OCI-LY1 (cell line): Measurements from ENCODE around the gene CKMT2.
A peak's percentile ranks its signal among the peaks of the same experiment; 100 is the strongest.

Experiments
- H2AFZ ChIP-seq: fragments of 200-600 bp; sonication (generic), shearing (Covaris generic); 2 replicates; pipeline ENCODE4 v1.6.0; 2014; ENCODE audit warnings: antibody characterized with exemption, mild to moderate bottlenecking, low read length
- H3F3A ChIP-seq: fragments of 200-600 bp; sonication (generic), shearing (Covaris generic); 2 replicates; pipeline ENCODE4 v1.6.0; 2014; ENCODE audit warnings: mild to moderate bottlenecking, antibody characterized with exemption, low read length, moderate library complexity; ENCODE audit not compliant: insufficient read depth
- H3K27ac ChIP-seq: fragments of 200-600 bp; sonication (generic); 2 replicates; pipeline ENCODE4 v1.5.1; 2014; ENCODE audit warnings: low read length, mixed run types, mild to moderate bottlenecking, low read depth; ENCODE audit not compliant: poor library complexity, severe bottlenecking
- H3K27me3 ChIP-seq: fragments of 200-600 bp; sonication (generic); 2 replicates; pipeline ENCODE4 v1.6.0; 2014; ENCODE audit warnings: antibody characterized with exemption, mild to moderate bottlenecking, low read length, moderate library complexity; ENCODE audit not compliant: insufficient read depth
- H3K36me3 ChIP-seq: fragments of 200-600 bp; sonication (generic); 2 replicates; pipeline ENCODE4 v1.6.1; 2014; ENCODE audit warnings: mild to moderate bottlenecking, antibody characterized with exemption, low read length, moderate library complexity, mixed read lengths; ENCODE audit not compliant: insufficient read depth
- H3K4me1 ChIP-seq: fragments of 200-600 bp; sonication (generic); 2 replicates; pipeline ENCODE4 v1.5.1; 2014; ENCODE audit warnings: mild to moderate bottlenecking, low read length, moderate library complexity; ENCODE audit not compliant: insufficient read depth, severe bottlenecking
- H3K4me2 ChIP-seq: fragments of 200-600 bp; sonication (generic), shearing (Covaris generic); 2 replicates; pipeline ENCODE4 v1.6.1; 2014; ENCODE audit warnings: low read length
- H3K4me3 ChIP-seq: fragments of 200-600 bp; sonication (generic); 2 replicates; pipeline ENCODE4 v1.5.1; 2014; ENCODE audit warnings: low read length, low read depth, mild to moderate bottlenecking, mixed read lengths; ENCODE audit not compliant: poor library complexity, severe bottlenecking
- H3K79me2 ChIP-seq: fragments of 200-600 bp; shearing (Covaris generic); 2 replicates; pipeline ENCODE4 v1.6.1; 2016; ENCODE audit warnings: mixed run types, low read length, mixed read lengths; ENCODE audit not compliant: insufficient read depth
- H3K9ac ChIP-seq: fragments of 200-600 bp; sonication (generic), shearing (Covaris generic); 2 replicates; pipeline ENCODE4 v1.6.1; 2014; ENCODE audit warnings: mild to moderate bottlenecking, low read length, mixed read lengths
- H3K9me2 ChIP-seq: fragments of 200-600 bp; sonication (generic), shearing (Covaris generic); 2 replicates; pipeline ENCODE4 v1.6.1; 2014; ENCODE audit warnings: low read depth, mild to moderate bottlenecking, low read length, mixed read lengths
- H3K9me3 ChIP-seq: fragments of 200-600 bp; shearing (Covaris generic); 2 replicates; pipeline ENCODE4 v1.6.1; 2014; ENCODE audit warnings: low read length, mixed read lengths
- H4K20me1 ChIP-seq: fragments of 200-600 bp; sonication (generic), shearing (Covaris generic); 2 replicates; pipeline ENCODE4 v1.6.0; 2016; ENCODE audit warnings: mild to moderate bottlenecking, low read length; ENCODE audit not compliant: insufficient read depth
- CTCF ChIP-seq: fragments of 200-600 bp; sonication (generic), shearing (Covaris generic); IDR thresholded peaks from 2 replicates; pipeline ENCODE4 v1.5.1; 2017; ENCODE audit warnings: mild to moderate bottlenecking, antibody characterized with exemption, low read length, moderate library complexity, mixed read lengths
- EZH2 ChIP-seq: fragments of 200-600 bp; sonication (generic), shearing (Covaris generic); IDR thresholded peaks from 2 replicates; pipeline ENCODE4 v1.8.0; 2017; ENCODE audit warnings: borderline replicate concordance, mixed run types, mild to moderate bottlenecking, antibody characterized with exemption, low read length, moderate library complexity, mixed read lengths

The CKMT2 gene

GRCh38 chr5:81212211-81212751 lies 20.8 kb upstream of the CKMT2 start:
- no peak overlapping the region for H2AFZ ChIP-seq
- H3K4me2 ChIP-seq, result peak overlapping the region; percentile 43; the same call in 1 of the 2 replicates
- no peaks in the 10 kb centered on the region for H3F3A ChIP-seq
- no peaks in the 10 kb centered on the region for H3K36me3 ChIP-seq
- H3K79me2 ChIP-seq, result no peaks in the 10 kb centered on the region
- TF ChIP-seq CTCF (peak; percentile 36; the same call in 1 of the 2 replicates), EZH2 (no peak)
- no peaks in the 10 kb centered on the region for H3K9me2 ChIP-seq
- H3K9ac ChIP-seq, result no peak overlapping the region
- peaks cover 6% of the 10 kb centered on the region for H3K4me1 ChIP-seq
- H3K27ac ChIP-seq, result no peak overlapping the region
- H3K9me3 ChIP-seq, result no peaks in the 10 kb centered on the region
- peaks cover 7% of the 10 kb centered on the region for H3K27me3 ChIP-seq
- H3K4me3 ChIP-seq, result no peak overlapping the region
- H4K20me1 ChIP-seq, result no peaks in the 10 kb centered on the region

- TF ChIP-seq CTCF, result no peak
- H3K4me3 ChIP-seq, result no peak overlapping the region
- no peaks in the 10 kb centered on the region for H3K9me2 ChIP-seq
- H3K27ac ChIP-seq, result no peak overlapping the region
- H3K27me3 ChIP-seq, result peaks cover 7% of the 10 kb centered on the region
- peaks cover 6% of the 10 kb centered on the region for H3K4me1 ChIP-seq
- H3K36me3 ChIP-seq, result no peaks in the 10 kb centered on the region
- H3K4me2 ChIP-seq, result no peak overlapping the region
- H4K20me1 ChIP-seq, result no peaks in the 10 kb centered on the region
- no peaks in the 10 kb centered on the region for H3K79me2 ChIP-seq
- no peaks in the 10 kb centered on the region for H3K9me3 ChIP-seq
- no peaks in the 10 kb centered on the region for H3F3A ChIP-seq
- H2AFZ ChIP-seq, result no peak overlapping the region
- no peak overlapping the region for H3K9ac ChIP-seq
Observed at GRCh38 chr5:81213070-81213469, 20.1 kb upstream of the CKMT2 start.

DNA sequence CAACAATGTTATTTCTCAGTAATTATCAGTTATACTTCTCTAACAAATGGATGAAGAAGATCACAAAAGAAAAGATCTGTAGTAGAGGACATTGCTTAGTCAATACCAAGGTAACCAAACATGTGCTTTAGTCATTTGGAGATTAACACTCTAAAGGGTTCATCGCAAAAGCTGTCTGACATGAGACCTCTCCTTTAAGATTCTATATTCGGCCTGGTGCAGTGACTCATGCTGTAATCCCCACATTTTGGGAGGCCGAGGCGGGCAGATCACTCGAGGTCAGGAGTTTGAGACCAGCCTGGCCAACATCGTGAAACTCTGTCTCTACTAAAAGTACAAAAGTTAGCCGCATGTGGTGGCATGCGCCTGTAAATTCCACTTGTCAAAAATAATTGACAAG lies 18.3 kb upstream of the CKMT2 start:
- TF ChIP-seq EZH2, result no peak
- no peak for TF ChIP-seq CTCF
- peaks cover 6% of the 10 kb centered on the region for H3K4me1 ChIP-seq
- H2AFZ ChIP-seq, result no peak overlapping the region
- no peaks in the 10 kb centered on the region for H3K79me2 ChIP-seq
- H3K27ac ChIP-seq, result no peak overlapping the region
- H3K9ac ChIP-seq, result no peak overlapping the region
- no peaks in the 10 kb centered on the region for H4K20me1 ChIP-seq
- H3K36me3 ChIP-seq, result no peaks in the 10 kb centered on the region
- no peak overlapping the region for H3K4me2 ChIP-seq
- H3K4me3 ChIP-seq, result no peak overlapping the region
- no peaks in the 10 kb centered on the region for H3K9me2 ChIP-seq
- H3F3A ChIP-seq, result no peaks in the 10 kb centered on the region
- peaks cover 7% of the 10 kb centered on the region for H3K27me3 ChIP-seq
- H3K9me3 ChIP-seq, result no peaks in the 10 kb centered on the region
